Neural crest cell (in vitro differentiated cells): ENCODE results near the gene SPON2. TPM values are rescaled to one million over a fixed set of nuclear protein-coding genes. Genes with fewer than 3 reads are reported as not detected.

Experiments
- DNase-seq: peaks from one replicate; pipeline ENCODE4 v3.0.0; 2021; ENCODE audit warnings: low read depth, mixed read lengths, low spot score
- H3K27ac Mint-ChIP-seq: one replicate; pipeline ENCODE4 v1.8.0; 2021; ENCODE audit warnings: mild to moderate bottlenecking, mixed read lengths; ENCODE audit not compliant: unreplicated experiment
- H3K27me3 Mint-ChIP-seq: 2 replicates; pipeline ENCODE4 v1.8.0; 2021; ENCODE audit warnings: low read depth, mild to moderate bottlenecking, mixed read lengths
- H3K36me3 Mint-ChIP-seq: 2 replicates; pipeline ENCODE4 v1.8.0; 2021; ENCODE audit warnings: low read depth, mild to moderate bottlenecking, mixed read lengths
- H3K4me1 Mint-ChIP-seq: 2 replicates; pipeline ENCODE4 v1.8.0; 2021; ENCODE audit warnings: mixed read lengths
- H3K4me3 Mint-ChIP-seq: one replicate; pipeline ENCODE4 v1.8.0; 2021; ENCODE audit warnings: mild to moderate bottlenecking, mixed read lengths
- H3K9me3 Mint-ChIP-seq: 2 replicates; pipeline ENCODE4 v1.8.0; 2021; ENCODE audit warnings: mixed read lengths
- total RNA-seq: library from RNA; stranded (reverse); gene quantifications from 2 replicates; pipeline ENCODE4 v1.2.1, GENCODE V29; 2021
- TF ChIP-seq, protein P1 (sequence below): fragments of 200-600 bp; sonication (generic); conservative IDR thresholded peaks from 2 replicates; pipeline ENCODE4 v1.5.0; 2021; ENCODE audit warnings: antibody characterized with exemption, mild to moderate bottlenecking

Gene SPON2
- total RNA-seq, 1 donor from 2014 or later: 4.1 TPM

GRCh38 chr4:1156069-1156468 lies 16.3 kb downstream of the SPON2 start:
- Mint-ChIP-seq H3K27me3 (peaks cover 61% of the 10 kb centered on the region), H3K9me3 (peaks cover 6% of the 10 kb centered on the region), H3K4me3 (no peak overlapping the region), H3K4me1 (no peaks in the 10 kb centered on the region), H3K36me3 (peaks cover 3% of the 10 kb centered on the region), H3K27ac (no peak overlapping the region)
- TF ChIP-seq, protein P1, sequence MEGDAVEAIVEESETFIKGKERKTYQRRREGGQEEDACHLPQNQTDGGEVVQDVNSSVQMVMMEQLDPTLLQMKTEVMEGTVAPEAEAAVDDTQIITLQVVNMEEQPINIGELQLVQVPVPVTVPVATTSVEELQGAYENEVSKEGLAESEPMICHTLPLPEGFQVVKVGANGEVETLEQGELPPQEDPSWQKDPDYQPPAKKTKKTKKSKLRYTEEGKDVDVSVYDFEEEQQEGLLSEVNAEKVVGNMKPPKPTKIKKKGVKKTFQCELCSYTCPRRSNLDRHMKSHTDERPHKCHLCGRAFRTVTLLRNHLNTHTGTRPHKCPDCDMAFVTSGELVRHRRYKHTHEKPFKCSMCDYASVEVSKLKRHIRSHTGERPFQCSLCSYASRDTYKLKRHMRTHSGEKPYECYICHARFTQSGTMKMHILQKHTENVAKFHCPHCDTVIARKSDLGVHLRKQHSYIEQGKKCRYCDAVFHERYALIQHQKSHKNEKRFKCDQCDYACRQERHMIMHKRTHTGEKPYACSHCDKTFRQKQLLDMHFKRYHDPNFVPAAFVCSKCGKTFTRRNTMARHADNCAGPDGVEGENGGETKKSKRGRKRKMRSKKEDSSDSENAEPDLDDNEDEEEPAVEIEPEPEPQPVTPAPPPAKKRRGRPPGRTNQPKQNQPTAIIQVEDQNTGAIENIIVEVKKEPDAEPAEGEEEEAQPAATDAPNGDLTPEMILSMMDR: no peak
- DNase-seq: no peak

- Mint-ChIP-seq H3K4me1 (no peaks in the 10 kb centered on the region), H3K27ac (no peak overlapping the region), H3K4me3 (no peak overlapping the region), H3K9me3 (peaks cover 6% of the 10 kb centered on the region), H3K36me3 (peaks cover 3% of the 10 kb centered on the region), H3K27me3 (peaks cover 59% of the 10 kb centered on the region)
- DNase-seq: no peak
- TF ChIP-seq, protein P1: no peak
Measured at GRCh38 chr4:1155314-1155713, 17.1 kb downstream of the SPON2 start.

- Mint-ChIP-seq H3K27me3 (peaks cover 59% of the 10 kb centered on the region), H3K4me1 (no peaks in the 10 kb centered on the region), H3K36me3 (peaks cover 3% of the 10 kb centered on the region), H3K4me3 (no peak overlapping the region), H3K9me3 (peaks cover 6% of the 10 kb centered on the region), H3K27ac (no peak overlapping the region)
- no peak for DNase-seq
- TF ChIP-seq, protein P1: no peak
Measured at GRCh38 chr4:1154523-1155182, 17.7 kb downstream of the SPON2 start.

- Mint-ChIP-seq H3K27ac (no peak overlapping the region), H3K36me3 (peaks cover 3% of the 10 kb centered on the region), H3K4me1 (no peaks in the 10 kb centered on the region), H3K9me3 (peaks cover 6% of the 10 kb centered on the region), H3K27me3 (peaks cover 55% of the 10 kb centered on the region), H3K4me3 (no peak overlapping the region)
- TF ChIP-seq, protein P1: no peak
- DNase-seq: no peak
Measured at GRCh38 chr4:1154126-1154522, 18.3 kb downstream of the SPON2 start.

- Mint-ChIP-seq H3K27ac (no peak overlapping the region), H3K27me3 (peaks cover 55% of the 10 kb centered on the region), H3K4me1 (no peaks in the 10 kb centered on the region), H3K9me3 (peaks cover 6% of the 10 kb centered on the region), H3K36me3 (peaks cover 2% of the 10 kb centered on the region), H3K4me3 (no peak overlapping the region)
- TF ChIP-seq, protein P1: no peak
- no peak for DNase-seq
Measured at GRCh38 chr4:1153567-1154090, 18.8 kb downstream of the SPON2 start.
